Measurements from ENCODE around the gene RPL10. TPM values are rescaled to one million over a fixed set of nuclear protein-coding genes. Genes with fewer than 3 reads are reported as not detected.

Gene RPL10
- total RNA-seq, 1 experiment from 2014 or later = 2,466 TPM

- ChIA-PET POLR2A (interaction anchor here (0.5 kb wide), 1 partner anchor 91 kb away, joined by 3 read pairs; no protein-coding TSS in a partner anchor), CTCF (no interaction called here)
- ATAC-seq = no peak
- intact Hi-C loops (cut with micrococcal nuclease; ENCODE audit: unreplicated experiment) = no loop called here
- Histone ChIP-seq H3K27me3 (ENCODE audit: control insufficient read depth, insufficient read depth, low read length) (no peaks in the 10 kb centered on the region), H3K27ac (ENCODE audit: low read length) (no peak overlapping the region), H3K4me1 (ENCODE audit: control insufficient read depth, insufficient read depth, low read length) (peaks cover 26% of the 10 kb centered on the region), H3K36me3 (ENCODE audit: control insufficient read depth, insufficient read depth, low read length) (peaks cover 2% of the 10 kb centered on the region; the same call in 1 of the 2 replicates), H3K4me3 (ENCODE audit: low read depth in 2 of 2, low read length in 2 of 2) (no peak overlapping the region), H3K9me3 (ENCODE audit: control insufficient read depth, insufficient read depth, low read depth, low read length) (no peaks in the 10 kb centered on the region)
- BruUV-seq (replicated peaks) = no TSS peak
- in situ Hi-C loops (cut with HindIII; ENCODE audit: low pct_unique_long_range_greater_than_20kb, low sequenced_read_pairs) = no loop called here
- DNase-seq (ENCODE audit: low read depth, low spot score) = no peak
- no peak for TF ChIP-seq CTCF (IDR thresholded peaks at IDR 0.05)
- TF ChIP-seq TCF7L2 (IDR thresholded peaks at IDR 0.05; ENCODE audit: low read depth, low read length) = no peak
- TF ChIP-seq POLR2AphosphoS5 (IDR thresholded peaks at IDR 0.05; ENCODE audit: low read depth, low read length) = no peak
- no peak for TF ChIP-seq SIN3A (IDR thresholded peaks at IDR 0.05; ENCODE audit: borderline replicate concordance, insufficient read depth, low read depth, low read length)
- TF ChIP-seq REST (IDR thresholded peaks at IDR 0.05; ENCODE audit: insufficient read depth in 1 of 2, low read depth in 2 of 2, low read length in 1 of 2) = no peak
Observed at GRCh38 chrX:154446430-154446829, 48.3 kb downstream of the RPL10 start.

- BruUV-seq (replicated peaks) = no TSS peak
Observed at GRCh38 chrX:154448484-154448883, 50.3 kb downstream of the RPL10 start.

More at GRCh38 chrX:154448484-154448883, 50.3 kb downstream of the RPL10 start:
- no peak overlapping the region for H3K27ac ChIP-seq (ENCODE audit: low read length)
- POLR2A ChIA-PET = interaction anchor here (0.6 kb wide), 1 partner anchor 26 kb away, joined by 7 read pairs; no protein-coding TSS in a partner anchor
- in situ Hi-C loops (cut with HindIII; ENCODE audit: low pct_unique_long_range_greater_than_20kb, low sequenced_read_pairs) (no loop called here), intact Hi-C loops (cut with micrococcal nuclease; ENCODE audit: unreplicated experiment) (no loop called here)
- no peaks in the 10 kb centered on the region for H3K27me3 ChIP-seq (ENCODE audit: control insufficient read depth, insufficient read depth, low read length)
- no peak for DNase-seq (ENCODE audit: low read depth, low spot score)
- no peaks in the 10 kb centered on the region for H3K9me3 ChIP-seq (ENCODE audit: control insufficient read depth, insufficient read depth, low read depth, low read length)
- no peak for TF ChIP-seq SIN3A (IDR thresholded peaks at IDR 0.05; ENCODE audit: borderline replicate concordance, insufficient read depth, low read depth, low read length)
- TF ChIP-seq POLR2AphosphoS5 (IDR thresholded peaks at IDR 0.05; ENCODE audit: low read depth, low read length) = no peak
- no peak for TF ChIP-seq TCF7L2 (IDR thresholded peaks at IDR 0.05; ENCODE audit: low read depth, low read length)
- no peak for TF ChIP-seq REST (IDR thresholded peaks at IDR 0.05; ENCODE audit: insufficient read depth in 1 of 2, low read depth in 2 of 2, low read length in 1 of 2)
- TF ChIP-seq CTCF (IDR thresholded peaks at IDR 0.05) = no peak
- no peak for ATAC-seq
- H3K36me3 ChIP-seq (ENCODE audit: control insufficient read depth, insufficient read depth, low read length) = peaks cover 2% of the 10 kb centered on the region; the same call in 1 of the 2 replicates
- H3K4me1 ChIP-seq (ENCODE audit: control insufficient read depth, insufficient read depth, low read length) = peaks cover 12% of the 10 kb centered on the region
- CTCF ChIA-PET = no interaction called here
- H3K4me3 ChIP-seq (ENCODE audit: low read depth in 2 of 2, low read length in 2 of 2) = no peak overlapping the region
